Measurements from ENCODE around the gene TNKS1BP1.

DNA sequence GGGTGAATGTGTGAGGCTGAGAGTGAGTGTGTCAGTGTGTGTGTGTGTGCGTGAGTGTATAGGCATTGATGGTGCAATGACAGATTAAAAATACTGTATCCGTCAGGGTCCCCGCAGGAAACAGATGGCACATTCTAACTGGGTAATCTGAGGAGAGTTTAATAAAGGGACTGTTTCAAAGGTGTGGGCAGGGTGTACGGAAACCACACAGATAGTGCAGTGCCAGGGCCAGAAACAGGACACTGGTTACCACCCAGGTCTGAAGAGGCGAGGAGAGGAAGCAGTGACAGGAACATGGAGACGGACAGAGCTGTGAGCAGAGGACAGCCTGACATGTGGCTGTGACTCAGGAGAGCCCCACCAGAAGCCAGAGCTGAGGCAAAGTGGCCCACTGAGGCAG, 29.9 kb upstream of the TNKS1BP1 start:
- TF ChIP-seq POLR2AphosphoS5 (IDR thresholded peaks at IDR 0.05; ENCODE audit: low read depth, low read length) (no peak), RAD21 (IDR thresholded peaks at IDR 0.05; ENCODE audit: low read length) (no peak), REST (IDR thresholded peaks at IDR 0.05; ENCODE audit: low read depth, low read length) (no peak), GABPA (IDR thresholded peaks at IDR 0.05; ENCODE audit: low read depth) (no peak), RCOR1 (IDR thresholded peaks at IDR 0.05; ENCODE audit: low read length) (no peak), RXRA (IDR thresholded peaks at IDR 0.05; ENCODE audit: borderline replicate concordance, low read depth) (no peak), NRF1 (IDR thresholded peaks at IDR 0.05; ENCODE audit: low read depth, low read length) (no peak), TEAD4 (IDR thresholded peaks at IDR 0.05; ENCODE audit: borderline replicate concordance, insufficient read depth) (no peak), JUND (IDR thresholded peaks at IDR 0.05) (no peak), TAF1 (IDR thresholded peaks at IDR 0.05; ENCODE audit: borderline replicate concordance, low read depth, low read length) (no peak), USF2 (IDR thresholded peaks at IDR 0.05; ENCODE audit: borderline replicate concordance, low read depth, low read length) (no peak), CHD2 (IDR thresholded peaks at IDR 0.05; ENCODE audit: low read length, partially characterized antibody) (no peak)
- TF ChIP-seq, protein P1, sequence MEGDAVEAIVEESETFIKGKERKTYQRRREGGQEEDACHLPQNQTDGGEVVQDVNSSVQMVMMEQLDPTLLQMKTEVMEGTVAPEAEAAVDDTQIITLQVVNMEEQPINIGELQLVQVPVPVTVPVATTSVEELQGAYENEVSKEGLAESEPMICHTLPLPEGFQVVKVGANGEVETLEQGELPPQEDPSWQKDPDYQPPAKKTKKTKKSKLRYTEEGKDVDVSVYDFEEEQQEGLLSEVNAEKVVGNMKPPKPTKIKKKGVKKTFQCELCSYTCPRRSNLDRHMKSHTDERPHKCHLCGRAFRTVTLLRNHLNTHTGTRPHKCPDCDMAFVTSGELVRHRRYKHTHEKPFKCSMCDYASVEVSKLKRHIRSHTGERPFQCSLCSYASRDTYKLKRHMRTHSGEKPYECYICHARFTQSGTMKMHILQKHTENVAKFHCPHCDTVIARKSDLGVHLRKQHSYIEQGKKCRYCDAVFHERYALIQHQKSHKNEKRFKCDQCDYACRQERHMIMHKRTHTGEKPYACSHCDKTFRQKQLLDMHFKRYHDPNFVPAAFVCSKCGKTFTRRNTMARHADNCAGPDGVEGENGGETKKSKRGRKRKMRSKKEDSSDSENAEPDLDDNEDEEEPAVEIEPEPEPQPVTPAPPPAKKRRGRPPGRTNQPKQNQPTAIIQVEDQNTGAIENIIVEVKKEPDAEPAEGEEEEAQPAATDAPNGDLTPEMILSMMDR (IDR thresholded peaks at IDR 0.05): no peak
- TF ChIP-seq, protein P2, sequence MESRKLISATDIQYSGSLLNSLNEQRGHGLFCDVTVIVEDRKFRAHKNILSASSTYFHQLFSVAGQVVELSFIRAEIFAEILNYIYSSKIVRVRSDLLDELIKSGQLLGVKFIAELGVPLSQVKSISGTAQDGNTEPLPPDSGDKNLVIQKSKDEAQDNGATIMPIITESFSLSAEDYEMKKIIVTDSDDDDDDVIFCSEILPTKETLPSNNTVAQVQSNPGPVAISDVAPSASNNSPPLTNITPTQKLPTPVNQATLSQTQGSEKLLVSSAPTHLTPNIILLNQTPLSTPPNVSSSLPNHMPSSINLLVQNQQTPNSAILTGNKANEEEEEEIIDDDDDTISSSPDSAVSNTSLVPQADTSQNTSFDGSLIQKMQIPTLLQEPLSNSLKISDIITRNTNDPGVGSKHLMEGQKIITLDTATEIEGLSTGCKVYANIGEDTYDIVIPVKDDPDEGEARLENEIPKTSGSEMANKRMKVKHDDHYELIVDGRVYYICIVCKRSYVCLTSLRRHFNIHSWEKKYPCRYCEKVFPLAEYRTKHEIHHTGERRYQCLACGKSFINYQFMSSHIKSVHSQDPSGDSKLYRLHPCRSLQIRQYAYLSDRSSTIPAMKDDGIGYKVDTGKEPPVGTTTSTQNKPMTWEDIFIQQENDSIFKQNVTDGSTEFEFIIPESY (IDR thresholded peaks at IDR 0.05; ENCODE audit: borderline replicate concordance, low read depth): no peak
